ENCODE measurements around the gene PRKAR1A.

- TF ChIP-seq, protein P1, sequence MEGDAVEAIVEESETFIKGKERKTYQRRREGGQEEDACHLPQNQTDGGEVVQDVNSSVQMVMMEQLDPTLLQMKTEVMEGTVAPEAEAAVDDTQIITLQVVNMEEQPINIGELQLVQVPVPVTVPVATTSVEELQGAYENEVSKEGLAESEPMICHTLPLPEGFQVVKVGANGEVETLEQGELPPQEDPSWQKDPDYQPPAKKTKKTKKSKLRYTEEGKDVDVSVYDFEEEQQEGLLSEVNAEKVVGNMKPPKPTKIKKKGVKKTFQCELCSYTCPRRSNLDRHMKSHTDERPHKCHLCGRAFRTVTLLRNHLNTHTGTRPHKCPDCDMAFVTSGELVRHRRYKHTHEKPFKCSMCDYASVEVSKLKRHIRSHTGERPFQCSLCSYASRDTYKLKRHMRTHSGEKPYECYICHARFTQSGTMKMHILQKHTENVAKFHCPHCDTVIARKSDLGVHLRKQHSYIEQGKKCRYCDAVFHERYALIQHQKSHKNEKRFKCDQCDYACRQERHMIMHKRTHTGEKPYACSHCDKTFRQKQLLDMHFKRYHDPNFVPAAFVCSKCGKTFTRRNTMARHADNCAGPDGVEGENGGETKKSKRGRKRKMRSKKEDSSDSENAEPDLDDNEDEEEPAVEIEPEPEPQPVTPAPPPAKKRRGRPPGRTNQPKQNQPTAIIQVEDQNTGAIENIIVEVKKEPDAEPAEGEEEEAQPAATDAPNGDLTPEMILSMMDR (IDR thresholded peaks at IDR 0.05; ENCODE audit: insufficient read depth, low read length, poor library complexity, severe bottlenecking), result no peak
- no peak for TF ChIP-seq EZH2phosphoT487 (conservative IDR thresholded peaks at IDR 0.05; ENCODE audit: low read length)
Measured at GRCh38 chr17:68576137-68576536, 63.9 kb downstream of the PRKAR1A start.
